H1 (cell line): ENCODE measurements around the gene SAMD4A. TPM values are rescaled to one million over a fixed set of nuclear protein-coding genes. Genes with fewer than 3 reads are reported as not detected.

ENCODE experiments used
- BACH1 ChIP-seq: IDR thresholded peaks from 2 replicates; pipeline ENCODE4 v1.6.1; 2012; ENCODE audit warnings: low read length, improper control_type of control experiment
- JUND ChIP-seq: IDR thresholded peaks from 2 replicates; pipeline ENCODE4 v1.6.1; 2011; ENCODE audit warnings: mild to moderate bottlenecking, improper control_type of control experiment, low read length
- MAFK ChIP-seq: IDR thresholded peaks from 2 replicates; pipeline ENCODE4 v1.6.1; 2012; ENCODE audit warnings: low read depth, mild to moderate bottlenecking, improper control_type of control experiment, low read length
- NRF1 ChIP-seq: IDR thresholded peaks from 2 replicates; pipeline ENCODE4 v1.6.1; 2011; ENCODE audit warnings: mild to moderate bottlenecking, low read depth, low read length, improper control_type of control experiment
- RAD21 ChIP-seq, 2 experiments: IDR thresholded peaks in 1 of 2; conservative IDR thresholded peaks in 1 of 2; 2 replicates each; pipeline ENCODE4 v1.6.1; 2011; ENCODE audit warnings: low read depth in 2 of 2, low read length in 2 of 2, improper control_type of control experiment in 1 of 2, inconsistent platforms in 1 of 2, mild to moderate bottlenecking in 1 of 2, moderate library complexity in 1 of 2
- TAF1 ChIP-seq: IDR thresholded peaks from 2 replicates; pipeline ENCODE4 v1.6.1; 2011; ENCODE audit warnings: mild to moderate bottlenecking, low read depth, low read length
- polyA plus RNA-seq, 7 experiments: library from polyadenylated mRNA; depleted of rRNA in 3 of 7; stranded (reverse) in 5 of 7; unstranded in 2 of 7; fragments of >200 nt in 5 of 7; fragments of 200-250 nt in 2 of 7; gene quantifications; 1 replicate in 5 of 7; 2 replicates in 1 of 7; 4 replicates in 1 of 7; pipeline versions ENCODE4 v1.2.1 to v1.2.3, GENCODE V29; 2011 to 2013; ENCODE audit warnings: missing spikeins in 2 of 7, mixed read lengths in 2 of 7
- total RNA-seq: library from RNA; stranded (reverse); fragmentation: NEBNext Ultra II Directional; extraction: Animal tissue kit (Norgen Biotek cat#: 25700); gene quantifications from 2 replicates; pipeline ENCODE4 v1.2.1, GENCODE V29; 2021

SAMD4A gene
- total and polyA plus RNA-seq, 2 of the 8 experiments (the other 6 are each of a cell fraction or from before 2014, with no cell fraction given): 2.4 to 12.3 TPM

- TF ChIP-seq BACH1 (no peak), RAD21 (IDR thresholded peaks at IDR 0.05 in 1 of 2, conservative IDR thresholded peaks at IDR 0.05 in 1 of 2; ENCODE audit: low read depth in 2 of 2, low read length in 2 of 2) (no peak), TAF1 (no peak), NRF1 (no peak), JUND (no peak), MAFK (no peak)
These were observed 98.0 kb downstream of the SAMD4A start (continued) for GRCh38 chr14:54664961-54665360.
